NCI-H1694 treated with DMSO at 0.1 percent for 48 hours (cell line): ENCODE measurements around the gene PCDHGC3.
A peak's percentile ranks its signal among the peaks of the same experiment; 100 is the strongest.

ENCODE experiments used
- DNase-seq: peaks from one replicate; lab custom pipeline; 2025; lab: John Stamatoyannopoulos, UW

The PCDHGC3 gene

DNA sequence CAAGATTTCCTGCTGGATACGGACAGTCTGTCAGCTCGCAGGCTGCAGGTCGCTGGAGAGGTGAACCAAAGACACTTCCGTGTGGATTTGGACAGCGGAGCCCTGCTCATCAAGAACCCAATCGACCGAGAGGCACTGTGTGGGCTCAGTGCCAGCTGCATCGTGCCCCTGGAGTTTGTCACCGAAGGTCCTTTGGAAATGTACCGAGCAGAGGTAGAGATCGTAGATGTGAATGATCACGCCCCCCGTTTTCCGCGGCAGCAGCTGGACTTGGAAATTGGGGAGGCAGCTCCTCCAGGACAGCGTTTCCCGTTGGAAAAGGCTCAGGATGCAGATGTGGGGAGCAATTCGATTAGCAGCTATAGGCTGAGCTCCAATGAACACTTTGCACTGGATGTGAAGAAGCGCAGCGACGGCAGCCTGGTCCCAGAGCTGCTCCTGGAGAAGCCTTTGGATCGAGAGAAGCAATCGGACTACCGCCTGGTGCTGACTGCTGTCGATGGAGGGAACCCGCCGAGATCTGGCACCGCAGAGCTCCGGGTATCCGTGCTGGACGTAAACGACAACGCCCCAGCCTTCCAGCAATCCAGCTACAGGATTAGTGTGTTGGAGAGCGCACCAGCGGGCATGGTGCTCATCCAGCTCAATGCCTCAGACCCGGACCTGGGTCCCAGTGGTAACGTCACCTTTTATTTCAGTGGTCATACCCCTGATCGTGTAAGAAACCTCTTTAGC is 9.7 kb downstream of the PCDHGC3 start:
- DNase-seq = no peak

DNA sequence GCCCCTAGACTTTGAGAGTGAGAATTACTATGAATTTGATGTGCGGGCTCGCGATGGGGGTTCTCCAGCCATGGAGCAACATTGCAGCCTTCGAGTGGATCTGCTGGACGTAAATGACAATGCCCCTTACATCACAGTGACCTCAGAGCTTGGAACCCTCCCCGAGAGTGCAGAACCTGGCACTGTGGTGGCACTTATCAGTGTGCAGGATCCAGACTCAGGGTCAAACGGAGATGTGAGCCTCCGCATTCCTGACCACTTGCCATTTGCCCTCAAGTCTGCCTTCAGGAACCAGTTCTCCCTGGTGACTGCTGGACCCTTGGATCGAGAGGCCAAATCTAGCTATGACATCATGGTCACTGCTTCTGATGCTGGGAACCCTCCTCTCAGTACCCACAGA is 10.3 kb downstream of the PCDHGC3 start:
- no peak for DNase-seq

DNA sequence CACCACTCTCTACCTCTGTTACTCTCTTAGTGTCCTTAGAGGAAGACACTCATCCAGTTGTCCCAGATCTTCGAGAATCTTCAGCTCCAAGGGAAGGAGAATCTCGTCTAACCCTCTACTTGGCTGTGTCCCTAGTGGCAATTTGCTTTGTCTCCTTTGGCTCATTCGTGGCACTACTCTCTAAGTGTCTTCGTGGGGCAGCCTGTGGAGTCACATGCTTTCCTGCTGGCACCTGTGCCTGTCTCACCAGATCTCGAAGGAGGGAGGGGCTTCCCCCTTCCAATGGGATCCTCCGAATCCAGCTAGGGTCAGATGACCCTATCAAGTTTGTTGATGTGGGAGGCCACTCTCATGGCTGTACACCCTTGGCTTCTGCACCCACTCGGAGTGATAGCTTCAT is 11.4 kb downstream of the PCDHGC3 start:
- DNase-seq = no peak

DNA sequence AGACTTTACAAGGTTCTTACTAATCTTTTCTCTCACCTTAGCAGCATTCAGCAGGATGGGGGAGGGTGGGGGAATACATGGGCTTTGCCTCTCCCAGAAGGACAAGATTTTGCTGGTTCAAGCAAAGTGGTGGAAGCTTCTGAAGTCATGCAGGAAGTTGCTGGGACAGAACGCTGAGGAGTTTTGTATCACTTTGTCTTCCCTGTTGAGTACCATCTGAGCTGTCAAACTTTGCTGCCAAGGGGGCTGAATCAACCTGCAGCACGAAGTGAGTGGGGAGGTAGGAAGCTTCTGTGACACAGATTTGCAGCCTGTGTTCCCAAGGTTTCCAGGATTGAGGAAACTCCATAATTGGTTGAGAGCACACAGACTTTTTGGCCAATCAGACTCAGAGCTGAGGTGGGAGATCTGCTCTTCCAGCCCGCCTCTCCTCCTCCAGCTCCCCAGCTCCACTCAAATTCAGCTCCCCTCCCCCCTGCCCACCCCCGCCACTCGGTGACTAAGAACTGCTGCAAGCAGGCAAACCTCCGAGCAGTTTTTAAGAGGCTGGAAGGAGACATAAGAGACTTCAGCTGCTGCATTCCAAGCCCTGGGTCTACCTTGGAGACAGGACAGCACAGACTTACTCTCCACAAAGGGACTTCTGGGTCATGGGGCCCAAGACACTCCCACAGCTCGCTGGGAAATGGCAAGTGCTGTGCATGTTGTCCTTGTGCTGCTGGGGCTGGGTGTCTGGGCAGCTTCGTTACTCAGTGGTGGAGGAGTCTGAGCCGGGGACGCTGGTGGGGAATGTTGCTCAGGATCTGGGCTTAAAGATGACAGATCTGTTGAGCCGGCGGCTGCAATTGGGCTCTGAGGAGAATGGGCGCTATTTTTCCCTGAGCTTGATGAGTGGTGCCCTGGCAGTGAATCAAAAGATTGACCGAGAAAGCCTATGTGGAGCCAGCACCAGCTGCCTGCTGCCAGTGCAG is 13.1 kb downstream of the PCDHGC3 start, which contains the start of gene PCDHGC5:
Gene PCDHGC5 (plus strand): TSS at position 491 of the 971 bp plus-strand sequence. CDS start 160 bp downstream, at position 651.
- DNase-seq = no peak

DNA sequence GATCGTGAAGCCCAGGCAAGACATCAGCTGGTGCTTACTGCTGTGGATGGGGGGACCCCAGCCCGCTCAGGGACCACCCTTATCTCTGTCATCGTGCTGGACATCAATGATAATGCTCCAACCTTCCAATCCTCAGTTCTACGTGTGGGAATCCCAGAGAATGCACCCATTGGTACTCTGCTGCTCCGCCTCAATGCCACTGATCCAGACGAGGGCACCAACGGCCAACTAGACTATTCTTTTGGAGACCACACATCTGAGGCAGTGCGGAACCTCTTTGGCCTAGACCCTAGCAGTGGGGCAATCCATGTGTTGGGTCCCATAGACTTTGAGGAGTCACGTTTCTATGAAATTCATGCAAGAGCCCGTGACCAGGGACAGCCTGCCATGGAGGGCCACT is 14.1 kb downstream of the PCDHGC3 start:
- no peak for DNase-seq

DNA sequence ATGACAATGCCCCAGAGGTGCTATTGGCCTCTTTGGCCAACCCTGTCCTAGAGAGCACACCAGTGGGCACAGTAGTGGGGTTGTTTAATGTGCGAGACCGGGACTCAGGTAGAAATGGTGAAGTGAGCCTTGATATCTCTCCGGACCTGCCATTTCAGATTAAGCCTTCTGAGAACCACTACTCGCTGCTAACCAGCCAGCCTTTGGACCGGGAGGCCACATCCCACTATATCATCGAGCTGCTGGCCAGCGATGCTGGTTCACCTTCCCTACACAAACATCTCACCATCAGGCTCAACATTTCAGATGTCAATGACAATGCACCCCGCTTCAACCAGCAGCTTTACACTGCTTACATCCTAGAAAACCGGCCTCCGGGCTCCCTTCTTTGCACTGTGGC is 14.5 kb downstream of the PCDHGC3 start:
- no peak for DNase-seq

DNA sequence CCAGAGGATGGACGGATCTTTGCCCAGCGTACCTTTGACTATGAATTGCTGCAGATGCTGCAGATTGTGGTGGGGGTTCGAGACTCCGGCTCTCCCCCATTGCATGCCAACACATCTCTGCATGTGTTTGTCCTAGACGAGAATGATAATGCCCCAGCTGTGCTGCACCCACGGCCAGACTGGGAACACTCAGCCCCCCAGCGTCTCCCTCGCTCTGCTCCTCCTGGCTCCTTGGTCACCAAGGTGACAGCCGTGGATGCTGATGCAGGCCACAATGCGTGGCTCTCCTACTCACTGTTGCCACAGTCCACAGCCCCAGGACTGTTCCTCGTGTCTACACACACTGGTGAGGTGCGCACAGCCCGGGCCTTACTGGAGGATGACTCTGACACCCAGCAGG is 15.0 kb downstream of the PCDHGC3 start:
- no peak for DNase-seq

DNA sequence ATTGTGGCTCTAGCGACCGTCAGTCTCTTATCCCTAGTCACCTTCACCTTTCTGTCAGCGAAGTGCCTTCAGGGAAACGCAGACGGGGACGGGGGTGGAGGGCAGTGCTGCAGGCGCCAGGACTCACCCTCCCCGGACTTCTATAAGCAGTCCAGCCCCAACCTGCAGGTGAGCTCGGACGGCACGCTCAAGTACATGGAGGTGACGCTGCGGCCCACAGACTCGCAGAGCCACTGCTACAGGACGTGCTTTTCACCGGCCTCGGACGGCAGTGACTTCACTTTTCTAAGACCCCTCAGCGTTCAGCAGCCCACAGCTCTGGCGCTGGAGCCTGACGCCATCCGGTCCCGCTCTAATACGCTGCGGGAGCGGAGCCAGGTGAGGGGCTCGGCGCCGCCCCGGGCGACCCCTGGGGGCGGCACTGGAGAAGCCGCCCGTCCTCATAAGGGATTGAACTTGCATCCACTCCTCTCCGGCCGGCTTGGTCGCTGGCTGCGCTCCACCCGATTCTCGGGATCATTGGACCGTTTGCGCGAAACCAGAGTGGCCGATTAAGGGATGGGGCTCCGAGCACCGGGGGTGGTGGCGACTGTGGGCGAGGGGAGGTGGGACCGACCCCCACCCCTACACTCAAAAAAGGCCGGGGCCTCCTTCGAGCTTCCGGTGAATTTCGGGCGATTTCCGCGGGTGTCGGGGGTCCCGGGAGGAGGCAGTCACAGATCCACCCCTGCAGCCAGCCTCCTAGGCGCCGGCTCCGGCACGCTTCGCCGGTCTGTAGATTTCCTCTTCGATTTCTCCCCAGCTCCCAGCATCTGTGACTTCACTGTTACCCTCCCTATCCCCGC is 15.8 kb downstream of the PCDHGC3 start:
- no peak for DNase-seq

DNA sequence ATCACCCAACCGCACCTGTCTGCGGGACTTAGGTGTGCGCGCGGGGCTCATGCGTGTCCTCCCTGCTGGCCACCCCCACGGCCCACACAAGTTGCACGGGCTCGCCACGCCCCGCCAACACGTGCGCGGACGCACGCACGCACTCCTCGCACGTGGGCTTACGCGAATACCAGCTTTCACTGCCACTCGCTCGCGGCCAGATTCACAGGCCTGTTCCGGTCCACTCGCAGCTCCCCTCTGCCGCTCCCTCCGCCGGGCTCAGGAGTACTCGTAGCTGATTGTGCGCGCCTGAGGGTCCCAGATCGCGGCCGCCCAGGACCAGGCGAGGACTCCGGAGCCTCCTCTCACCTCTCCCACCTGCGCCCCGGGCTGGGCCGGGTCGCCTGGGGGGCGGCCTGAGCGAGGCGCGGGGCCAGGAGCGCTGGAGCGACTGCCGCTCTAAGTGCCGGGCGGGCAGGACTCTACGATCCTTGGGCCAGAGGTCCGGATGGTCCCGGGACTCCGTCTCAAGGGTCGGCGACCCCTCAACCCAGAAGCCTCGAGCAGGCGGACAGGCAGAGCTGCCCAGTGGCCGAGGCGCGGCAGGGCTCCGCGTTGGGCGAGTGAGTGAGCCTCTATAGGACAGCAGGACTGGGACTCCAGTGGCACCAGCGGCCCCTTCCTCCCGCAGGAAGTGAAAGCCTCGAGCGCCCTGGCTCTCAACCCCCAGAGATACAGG is 16.6 kb downstream of the PCDHGC3 start:
- DNase-seq = no peak

DNA sequence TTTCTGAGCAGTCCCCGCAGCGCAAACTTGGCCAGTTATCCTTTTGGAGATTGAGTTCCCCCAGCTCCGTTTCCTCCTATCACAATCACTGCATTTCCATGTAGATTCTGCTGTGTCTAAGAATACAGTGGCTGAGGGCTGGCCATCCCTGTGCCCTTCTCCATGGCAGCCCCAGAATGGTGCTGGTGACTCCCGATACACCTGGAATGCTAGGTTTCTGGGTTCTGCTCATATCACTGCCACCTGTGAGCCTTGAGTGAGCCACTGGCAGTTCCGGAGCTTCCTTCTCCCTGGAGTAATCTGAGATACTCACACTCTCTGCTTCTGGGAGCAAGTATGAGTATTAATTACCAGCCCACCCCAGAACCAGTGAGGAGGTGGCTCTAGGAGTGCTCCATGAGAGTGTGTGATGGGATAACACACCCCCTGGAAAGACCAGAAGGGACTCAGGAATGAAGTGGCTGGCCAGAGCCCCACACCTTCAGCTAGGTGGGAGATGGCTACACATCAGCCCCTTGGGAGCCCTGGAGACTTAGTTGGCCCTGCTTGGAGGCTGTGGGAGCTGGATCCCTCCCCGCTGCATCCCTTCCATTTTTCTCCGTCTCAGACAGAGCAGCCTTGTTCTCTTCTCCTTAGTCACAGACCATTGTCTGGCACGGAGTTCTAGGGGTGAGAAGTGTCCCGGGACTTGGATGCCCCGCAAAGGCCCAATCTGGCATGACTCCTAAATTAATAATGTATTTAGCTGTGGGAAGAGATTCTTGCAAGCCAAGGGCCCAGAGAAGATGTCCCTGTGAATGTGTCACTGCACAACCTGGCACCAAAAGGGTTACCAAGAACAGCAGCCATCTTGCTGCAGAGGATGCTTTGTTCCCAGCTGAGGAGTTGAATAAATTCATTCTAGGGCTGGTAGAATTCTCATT is 18.0 kb downstream of the PCDHGC3 start:
- no peak for DNase-seq

DNA sequence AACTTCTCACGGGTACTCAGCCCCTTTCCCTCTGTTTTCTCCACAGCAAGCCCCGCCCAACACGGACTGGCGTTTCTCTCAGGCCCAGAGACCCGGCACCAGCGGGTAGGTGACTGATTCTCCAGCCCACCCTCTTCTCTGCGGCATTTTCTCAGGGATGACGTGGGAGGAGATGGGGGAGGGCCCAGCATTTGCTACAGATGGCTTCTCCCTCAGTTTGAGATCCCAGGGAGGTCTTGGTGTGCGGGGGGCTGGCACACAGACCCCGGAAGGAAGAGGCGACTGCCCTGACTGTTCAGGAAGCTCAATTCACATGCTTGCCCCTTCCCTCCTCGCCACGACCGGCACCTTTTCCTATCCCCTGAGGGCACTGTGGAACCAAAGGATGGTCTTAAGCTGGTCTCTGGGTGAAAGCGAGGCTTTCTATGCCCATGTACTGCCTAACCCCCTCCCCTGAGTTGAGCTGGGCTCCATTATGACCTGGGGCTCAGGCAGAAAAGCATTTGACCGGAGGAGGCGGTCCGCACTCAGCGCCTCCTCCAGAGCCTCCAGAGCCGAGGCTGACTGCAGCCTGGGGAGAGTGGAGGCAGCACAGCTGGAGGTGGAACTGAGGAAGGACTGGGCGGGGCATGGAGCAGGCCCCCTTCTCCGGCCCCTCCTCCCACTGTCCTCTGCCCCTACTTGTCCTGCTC is 19.1 kb downstream of the PCDHGC3 start:
- no peak for DNase-seq

DNA sequence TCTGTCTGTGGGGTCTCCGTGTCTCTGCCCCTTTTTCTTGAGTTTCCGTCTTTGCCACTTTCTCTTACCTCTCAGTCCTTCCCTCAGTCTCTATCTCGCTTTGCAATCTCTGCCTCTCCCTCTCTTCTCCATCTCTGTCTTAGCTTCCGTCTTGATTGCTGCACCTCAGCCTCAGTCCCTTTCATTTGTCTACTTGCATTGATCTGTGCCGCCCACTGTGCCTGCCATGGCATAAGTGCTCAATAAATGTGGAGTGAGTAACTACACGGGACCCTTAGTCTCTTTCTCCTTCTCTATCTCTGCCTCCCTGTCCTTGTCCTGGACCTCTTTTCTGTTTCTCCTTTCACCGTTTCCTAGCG is 19.7 kb downstream of the PCDHGC3 start:
- DNase-seq = no peak

DNA sequence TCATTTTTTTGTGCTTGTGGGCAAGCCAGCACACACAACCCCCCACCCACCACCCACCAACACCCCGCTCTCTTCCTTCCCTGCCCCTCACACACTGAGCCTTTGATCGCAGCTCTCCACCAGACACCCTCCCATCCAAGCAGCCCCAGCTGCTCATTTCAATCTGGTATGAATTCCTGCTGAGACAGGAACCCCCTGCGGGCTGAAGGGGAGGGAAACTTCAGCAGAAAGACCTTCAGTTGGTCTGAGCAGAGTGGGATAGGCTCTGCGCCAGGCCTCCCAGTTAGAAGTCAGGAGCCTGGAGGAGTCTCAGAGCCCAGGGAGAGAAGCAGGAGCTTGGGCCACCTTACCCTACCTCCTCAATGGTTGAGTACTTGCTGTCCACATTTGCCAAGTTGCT is 20.3 kb downstream of the PCDHGC3 start:
- DNase-seq = no peak

DNA sequence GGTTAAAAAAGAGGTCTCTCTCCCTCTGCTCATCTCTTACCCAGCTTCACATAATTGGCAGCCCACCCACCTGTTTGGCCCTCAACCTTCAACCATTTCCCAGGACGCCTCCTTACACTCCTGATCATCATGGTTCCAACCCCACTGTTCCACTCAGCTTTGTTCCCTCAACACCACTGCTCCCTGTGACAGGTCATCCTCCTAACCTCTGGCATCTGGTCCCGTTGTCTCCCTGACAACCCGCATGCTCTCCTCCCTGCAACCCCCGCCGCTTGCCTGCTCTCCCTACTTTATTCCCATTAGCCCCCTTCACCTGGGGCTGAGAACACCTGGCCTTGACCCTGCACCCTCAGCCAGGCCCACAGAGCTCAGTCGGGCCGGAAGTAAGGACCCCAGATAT is 26.0 kb downstream of the PCDHGC3 start:
- no peak for DNase-seq

DNA sequence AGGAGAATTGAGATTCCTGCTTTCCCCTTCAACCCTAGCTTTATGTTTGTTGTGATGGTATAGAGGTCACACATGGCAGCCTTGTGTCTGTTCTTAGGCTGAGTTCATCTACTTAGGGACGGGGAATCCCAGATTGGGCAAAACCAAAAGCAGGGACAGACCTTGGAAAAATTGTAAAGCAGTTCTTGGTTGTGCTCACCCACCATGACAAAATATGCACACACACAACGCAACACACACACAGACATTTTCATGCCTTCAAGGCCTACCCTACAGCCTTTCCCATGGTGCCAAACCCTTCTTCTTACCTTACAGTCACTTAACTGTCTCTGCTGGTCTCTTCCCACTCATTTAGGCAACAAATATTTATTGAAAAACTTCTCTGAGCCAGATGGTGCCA is 27.9 kb downstream of the PCDHGC3 start:
- no peak for DNase-seq

DNA sequence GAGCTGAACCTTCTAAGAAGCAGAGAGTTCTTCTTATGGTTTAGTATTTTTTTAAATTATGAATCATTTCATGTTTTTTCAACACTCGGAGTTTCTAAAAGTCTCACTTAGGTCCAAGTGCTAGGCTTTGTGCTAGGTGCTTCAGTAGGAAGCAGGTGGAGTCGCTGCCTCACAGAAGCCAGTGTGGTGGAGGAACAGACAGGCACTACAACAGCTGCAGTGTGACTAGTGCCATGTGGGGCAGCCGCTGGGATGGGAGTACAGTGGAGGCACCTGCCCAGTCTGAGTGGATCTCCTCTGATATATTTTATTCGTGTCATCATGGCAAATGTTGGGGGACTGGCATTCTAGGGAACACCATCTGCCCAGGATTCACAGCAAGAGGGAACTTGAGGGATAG is 28.4 kb downstream of the PCDHGC3 start:
- peak; percentile 52 for DNase-seq

DNA sequence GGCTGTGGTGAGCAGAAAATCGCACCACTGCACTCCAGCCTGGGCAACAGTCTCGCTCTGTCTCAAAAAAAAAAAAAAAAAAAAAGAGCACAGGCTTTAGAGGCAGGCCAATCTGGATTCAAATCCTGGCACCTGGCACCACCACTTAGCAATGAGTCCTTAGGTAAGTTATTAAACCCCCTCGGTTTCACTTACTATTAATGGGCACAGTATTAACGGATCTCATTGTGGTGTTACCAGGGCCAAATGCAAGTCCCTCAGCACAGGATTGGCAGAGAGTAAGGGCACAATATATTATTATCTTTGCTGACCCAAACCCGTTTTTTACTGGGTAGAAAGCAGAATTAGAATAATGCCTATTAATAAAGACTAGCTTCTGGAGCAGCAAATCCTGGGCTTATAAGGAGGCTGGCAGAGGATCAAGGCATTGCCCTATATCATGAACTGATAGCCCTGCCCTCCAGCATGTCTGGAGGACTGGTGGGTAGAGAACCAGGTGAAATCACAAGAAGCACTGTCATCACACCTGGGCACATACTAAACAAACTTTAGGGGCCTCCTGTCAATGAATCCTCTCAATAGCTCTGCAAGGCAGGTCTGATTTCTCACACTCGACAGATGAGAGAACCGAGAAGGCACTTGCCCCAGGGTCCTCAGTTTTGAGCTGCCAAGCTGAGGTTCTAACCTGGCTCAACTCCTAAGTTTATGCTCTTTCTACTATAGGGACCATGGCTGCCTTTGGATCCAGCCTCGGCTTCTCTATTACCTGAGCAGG is 30.8 kb downstream of the PCDHGC3 start:
- DNase-seq = no peak

DNA sequence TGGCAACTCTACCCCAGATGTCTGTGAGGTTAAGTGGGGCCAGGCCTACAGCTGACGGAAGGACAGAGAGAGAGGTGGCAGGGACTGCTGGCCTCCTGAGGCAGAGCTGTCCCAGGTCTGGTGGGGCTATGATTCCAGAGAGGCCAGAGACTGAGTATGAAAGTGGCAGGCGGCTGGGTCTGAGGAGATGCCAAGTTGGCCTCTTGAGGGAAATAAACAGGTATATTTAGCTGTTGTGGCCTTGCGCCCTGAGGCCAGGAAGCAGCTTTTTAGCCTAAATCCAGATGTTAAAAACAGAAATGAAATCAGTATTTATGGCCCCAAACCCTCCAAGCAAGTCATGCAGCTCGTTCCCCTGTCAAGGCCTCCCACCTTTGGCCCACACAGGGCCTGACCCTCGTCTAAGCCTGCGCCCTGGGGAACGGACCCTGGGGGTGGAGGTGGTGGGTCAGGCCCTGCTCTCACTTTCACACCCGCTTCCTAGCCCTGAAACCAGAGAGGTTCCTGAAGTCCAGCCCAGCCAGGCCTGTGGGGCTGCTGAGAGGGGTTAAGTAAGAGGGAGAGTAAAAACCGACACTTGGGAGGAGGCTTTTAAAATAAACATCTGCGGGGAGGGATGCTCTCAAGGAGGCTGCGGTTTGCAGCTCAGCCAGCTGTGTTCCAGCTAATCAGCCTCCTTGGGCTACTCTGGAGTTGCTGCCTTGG is 31.8 kb downstream of the PCDHGC3 start:
- DNase-seq = no peak

DNA sequence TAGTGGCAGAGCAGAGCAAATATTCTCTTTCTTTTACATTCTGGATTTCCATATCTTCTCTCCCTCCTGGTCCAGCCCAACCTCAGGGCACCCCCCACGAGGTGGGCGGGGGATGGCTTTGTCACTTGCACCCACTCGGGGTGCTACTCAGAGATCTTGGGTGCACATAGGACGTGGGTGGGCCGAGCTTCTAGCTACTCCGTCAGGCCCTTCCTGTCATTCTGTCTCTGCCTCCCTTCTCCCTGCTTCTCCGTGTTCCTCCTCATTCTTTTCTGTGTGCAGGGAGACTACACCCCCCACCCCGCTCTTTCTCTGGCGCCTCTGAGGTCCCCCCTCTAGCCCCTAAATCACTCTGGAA is 32.7 kb downstream of the PCDHGC3 start:
- no peak for DNase-seq
